HCEC 1CT (cell line): Measurements from ENCODE around the gene CIT.

Experiments
- DNase-seq: peaks from one replicate; pipeline ENCODE4 v3.0.0-alpha.2; 2017

CIT gene

DNA sequence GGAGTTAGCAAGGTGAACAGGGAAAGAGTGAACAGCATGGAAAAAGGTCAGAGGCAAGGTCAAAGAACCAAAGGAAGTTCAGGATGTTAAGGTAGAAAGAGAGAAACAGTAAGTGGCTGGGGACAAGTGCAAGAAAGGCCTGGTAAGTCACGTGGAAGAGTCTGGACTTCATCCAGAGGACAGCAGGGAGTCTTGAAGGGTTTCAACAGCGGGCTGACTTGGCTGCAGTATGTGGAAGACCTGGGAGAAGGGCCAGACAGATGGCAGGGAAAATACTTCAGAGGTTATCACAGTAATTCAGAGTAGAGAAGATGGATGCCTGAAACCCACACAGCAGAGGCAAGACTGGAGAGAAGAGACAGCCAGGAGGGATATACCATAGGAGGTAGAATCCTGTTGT, 34.0 kb downstream of the CIT start:
- DNase-seq: no peak

- no peak for DNase-seq
These were observed 34.7 kb downstream of the CIT start for GRCh38 chr12:119842380-119842779.

- peak; percentile 16 for DNase-seq
These were observed 35.5 kb downstream of the CIT start for GRCh38 chr12:119841433-119842210.

GRCh38 chr12:119840582-119840981, 36.5 kb downstream of the CIT start:
- no peak for DNase-seq

GRCh38 chr12:119840168-119840567, 37.0 kb downstream of the CIT start:
- no peak for DNase-seq

- no peak for DNase-seq
These were observed 38.1 kb downstream of the CIT start for GRCh38 chr12:119838826-119839600.

- DNase-seq: no peak
These were observed 40.3 kb downstream of the CIT start for GRCh38 chr12:119836781-119837180.

DNA sequence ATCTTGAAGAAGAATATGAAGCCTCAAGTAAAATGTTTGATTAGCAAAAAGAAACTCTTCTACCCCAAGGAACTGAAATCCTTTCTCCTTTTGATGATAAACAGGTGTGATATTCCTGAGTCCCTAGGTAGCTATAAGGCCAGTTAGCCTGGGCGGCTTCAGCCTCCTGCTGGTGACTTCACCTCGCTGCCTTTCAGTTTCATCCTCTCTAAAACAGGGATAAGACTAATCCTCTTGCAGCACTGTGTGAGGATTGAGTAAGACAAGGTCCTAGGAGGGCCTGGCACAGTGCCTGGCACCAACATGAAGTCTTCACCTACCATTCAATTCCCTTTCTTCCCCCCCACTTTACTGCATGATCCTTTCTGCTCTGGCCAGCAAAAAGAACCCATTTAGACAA, 42.1 kb downstream of the CIT start:
- DNase-seq: peak; percentile 32

DNA sequence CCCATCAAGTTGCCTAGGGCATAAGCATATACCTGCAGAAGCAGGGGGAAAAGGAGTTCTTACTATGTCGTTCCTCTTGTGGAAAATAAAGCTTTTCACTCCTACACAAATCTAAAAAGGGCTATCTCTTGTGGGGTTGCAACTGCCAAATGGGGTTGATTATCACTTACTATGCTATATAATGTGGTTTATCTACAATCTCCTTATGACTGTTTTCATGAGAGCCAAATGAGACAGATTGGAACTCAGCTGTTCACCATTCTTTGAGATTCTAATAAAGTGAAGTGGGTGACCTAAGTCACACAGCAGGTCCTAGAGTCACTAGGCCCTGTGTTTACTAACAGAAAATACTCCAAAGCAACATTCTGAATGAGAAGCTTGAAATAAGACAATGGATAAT, 47.7 kb downstream of the CIT start:
- no peak for DNase-seq

DNA sequence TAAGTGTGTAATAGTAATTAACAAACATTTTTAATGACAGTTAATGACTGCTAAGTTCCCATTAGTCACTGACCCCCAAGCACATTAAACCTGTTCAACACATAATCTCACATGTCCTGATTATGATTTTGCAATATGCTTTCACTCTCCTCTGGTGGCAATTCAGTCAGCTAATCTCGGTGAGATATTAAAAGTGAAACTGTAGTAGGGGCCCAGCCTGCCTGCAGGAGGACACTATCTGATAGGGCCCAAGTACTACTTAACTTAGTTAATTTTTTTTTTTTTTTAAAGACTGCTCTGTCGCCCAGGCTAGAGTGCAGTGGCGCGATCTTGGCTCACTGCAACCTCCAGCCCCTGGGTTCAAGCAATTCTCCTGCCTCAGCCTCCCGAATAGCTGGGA, 48.8 kb downstream of the CIT start:
- no peak for DNase-seq

DNA sequence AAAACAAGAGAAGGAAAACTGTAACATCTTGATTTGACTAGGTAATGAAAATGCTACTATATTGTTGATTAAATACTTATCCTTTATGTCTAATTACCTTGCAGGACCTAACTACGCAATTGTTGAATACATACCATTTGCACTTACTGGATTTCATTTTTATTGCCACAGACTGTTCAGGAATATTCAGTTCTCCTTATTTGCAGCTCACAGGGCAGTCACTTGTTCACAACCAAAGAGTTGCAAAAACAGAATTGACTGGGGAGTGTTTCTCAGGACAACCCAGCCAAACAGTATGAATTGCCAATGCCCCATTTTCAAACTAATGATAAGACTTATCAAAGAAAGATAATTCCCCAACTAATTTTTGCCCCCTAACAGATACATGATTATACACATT, 49.4 kb downstream of the CIT start:
- no peak for DNase-seq

DNA sequence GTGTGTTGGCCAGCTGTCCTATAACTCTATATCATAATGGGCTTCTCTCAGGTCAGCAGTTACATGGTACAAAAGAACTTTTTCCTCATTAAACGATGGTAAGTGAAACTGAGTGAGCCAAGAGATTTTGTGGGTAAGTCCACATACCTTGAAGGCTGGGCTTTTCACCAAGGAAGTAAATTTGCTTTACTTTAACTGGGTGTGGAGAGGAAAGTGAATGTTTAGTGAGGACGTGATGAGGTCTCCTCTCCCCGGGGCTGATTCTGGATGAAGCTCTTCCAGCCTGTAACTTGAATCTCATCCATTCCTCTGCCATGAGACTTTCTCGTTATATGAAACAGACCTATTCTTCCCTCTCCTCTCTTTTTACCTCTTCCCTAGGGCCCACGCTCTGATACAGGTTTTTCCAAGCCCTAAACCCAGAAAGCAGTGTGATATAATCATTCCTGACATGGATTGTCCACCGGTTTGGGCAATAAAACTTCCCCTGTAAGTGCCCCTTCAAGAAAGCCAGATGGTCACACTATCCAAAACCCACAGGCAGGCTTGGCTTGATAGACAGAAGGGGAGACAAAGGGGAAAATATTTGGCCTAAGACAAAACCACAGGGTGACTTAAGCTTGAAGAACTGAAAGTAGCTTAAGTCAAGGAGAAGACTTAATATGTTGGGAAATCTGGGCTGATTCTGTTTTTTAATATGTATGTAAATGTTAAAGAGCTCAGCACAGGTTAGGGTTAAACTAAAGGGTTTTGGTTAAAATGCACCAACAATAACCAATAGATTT, 50.3 kb downstream of the CIT start:
- no peak for DNase-seq

- DNase-seq: no peak
These were observed 51.9 kb downstream of the CIT start for GRCh38 chr12:119825262-119825661.

- no peak for DNase-seq
These were observed 55.1 kb downstream of the CIT start for GRCh38 chr12:119822046-119822445.

DNA sequence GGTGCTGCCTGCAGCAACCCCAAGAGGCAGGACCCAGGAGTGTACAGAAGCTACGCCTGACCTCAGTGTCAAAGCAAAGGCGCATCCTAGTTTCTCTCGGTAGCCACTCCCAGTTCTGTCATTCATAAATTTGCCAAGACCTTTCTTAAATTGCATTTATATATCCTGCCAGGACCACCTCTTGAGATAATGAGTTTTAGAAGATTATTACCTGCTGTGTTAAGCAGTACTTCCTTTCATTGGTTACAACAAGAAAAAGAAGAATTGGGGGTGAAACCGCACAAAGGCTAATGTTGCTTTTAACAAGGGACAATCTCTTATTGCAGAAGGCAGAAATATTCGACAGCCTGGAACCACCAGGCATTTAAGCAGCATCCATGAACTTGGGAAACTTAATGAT, 57.8 kb downstream of the CIT start:
- DNase-seq: no peak

DNA sequence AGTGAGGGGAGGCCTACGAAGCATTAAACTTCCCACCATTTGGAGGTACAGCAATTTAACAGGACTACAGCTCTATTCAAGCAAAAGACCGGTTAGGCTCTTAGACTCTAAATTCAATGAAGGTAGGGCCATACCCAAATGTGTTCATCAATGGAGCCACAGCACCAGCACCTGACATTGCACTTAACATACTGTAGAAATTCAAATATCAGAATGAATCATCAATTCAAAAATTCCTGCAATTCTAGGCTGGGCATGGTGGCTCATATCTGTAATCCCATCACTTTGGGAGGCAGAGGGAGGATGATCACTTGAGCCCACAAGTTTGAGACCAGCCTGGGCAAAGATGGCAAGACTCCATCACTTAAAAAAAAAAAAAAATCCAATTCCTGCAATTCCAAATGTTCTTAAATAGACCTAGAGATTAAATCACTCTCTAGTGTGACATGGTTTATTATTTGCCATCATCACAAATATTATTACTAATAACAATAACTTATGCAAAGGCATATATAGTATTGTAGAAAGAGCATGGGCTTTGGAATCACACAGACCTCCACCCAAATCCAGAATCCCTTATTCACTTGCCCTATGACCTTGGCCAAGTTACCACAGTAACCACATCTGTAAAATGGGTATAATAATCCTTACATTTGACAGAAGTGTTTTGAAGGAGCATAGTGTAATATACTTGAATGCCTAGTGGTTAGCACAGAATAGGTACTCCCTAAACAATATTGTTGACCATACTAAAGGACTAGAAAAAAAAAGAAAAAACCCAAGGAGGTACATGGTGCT, 59.4 kb downstream of the CIT start:
- no peak for DNase-seq

DNA sequence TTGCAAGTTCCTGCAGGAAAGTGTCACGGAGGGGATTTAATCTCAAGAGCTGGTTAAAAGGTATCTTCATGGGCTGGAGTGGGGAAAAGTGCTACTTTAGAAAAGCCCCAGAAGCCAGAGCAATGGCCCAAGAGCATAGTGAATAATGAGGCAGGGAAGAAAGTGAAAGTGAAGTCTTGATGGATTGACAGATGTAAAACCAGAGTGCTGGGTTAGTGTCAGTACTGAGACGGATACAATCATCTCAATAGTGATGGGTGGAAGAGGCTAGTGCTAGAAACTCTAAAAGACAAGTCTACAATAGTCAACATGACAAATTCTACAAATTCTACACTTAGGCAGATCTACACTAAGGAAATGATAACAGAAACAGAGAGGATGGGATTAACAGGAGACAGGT, 68.1 kb downstream of the CIT start:
- no peak for DNase-seq

- DNase-seq: peak; percentile 87
These were observed 68.7 kb downstream of the CIT start for GRCh38 chr12:119808441-119808840.

GRCh38 chr12:119807380-119807779, 69.7 kb downstream of the CIT start:
- DNase-seq: no peak

DNA sequence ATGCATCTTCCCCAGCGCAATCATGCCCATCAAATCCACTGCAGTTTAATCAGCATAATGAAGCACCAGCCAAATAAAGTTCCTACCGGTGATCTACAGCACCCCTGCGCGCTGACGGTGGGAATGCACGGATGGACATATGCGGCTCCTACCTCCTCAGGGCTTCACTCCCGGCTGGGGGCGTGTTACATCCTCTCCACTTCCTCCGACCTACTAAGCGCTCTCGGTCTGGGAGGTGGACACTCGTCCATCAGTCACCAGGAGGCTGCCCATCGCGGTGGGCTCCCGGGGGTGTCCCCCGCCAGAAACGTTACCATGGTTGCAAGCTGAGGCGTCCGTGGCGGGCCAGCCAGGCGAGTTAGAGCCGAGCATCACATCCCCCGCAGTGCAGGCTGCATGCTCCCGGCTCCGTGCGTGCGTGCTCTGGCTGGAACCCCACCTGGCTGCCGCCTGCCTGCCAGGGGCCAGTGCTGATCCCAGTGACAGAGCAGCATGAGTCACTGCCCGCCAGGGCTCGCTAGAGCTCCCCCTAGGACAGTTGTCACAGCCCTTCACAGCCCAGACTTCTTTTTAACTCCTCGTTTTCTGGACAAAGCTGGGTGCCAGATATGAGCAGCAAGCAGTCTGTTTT, 73.0 kb downstream of the CIT start:
- peak; percentile 69 for DNase-seq

- no peak for DNase-seq
These were observed 73.7 kb downstream of the CIT start for GRCh38 chr12:119803381-119803791.

GRCh38 chr12:119802472-119802871, 74.6 kb downstream of the CIT start:
- DNase-seq: no peak
